Measurements from ENCODE around the gene ACAP3.

The ACAP3 gene

DNA sequence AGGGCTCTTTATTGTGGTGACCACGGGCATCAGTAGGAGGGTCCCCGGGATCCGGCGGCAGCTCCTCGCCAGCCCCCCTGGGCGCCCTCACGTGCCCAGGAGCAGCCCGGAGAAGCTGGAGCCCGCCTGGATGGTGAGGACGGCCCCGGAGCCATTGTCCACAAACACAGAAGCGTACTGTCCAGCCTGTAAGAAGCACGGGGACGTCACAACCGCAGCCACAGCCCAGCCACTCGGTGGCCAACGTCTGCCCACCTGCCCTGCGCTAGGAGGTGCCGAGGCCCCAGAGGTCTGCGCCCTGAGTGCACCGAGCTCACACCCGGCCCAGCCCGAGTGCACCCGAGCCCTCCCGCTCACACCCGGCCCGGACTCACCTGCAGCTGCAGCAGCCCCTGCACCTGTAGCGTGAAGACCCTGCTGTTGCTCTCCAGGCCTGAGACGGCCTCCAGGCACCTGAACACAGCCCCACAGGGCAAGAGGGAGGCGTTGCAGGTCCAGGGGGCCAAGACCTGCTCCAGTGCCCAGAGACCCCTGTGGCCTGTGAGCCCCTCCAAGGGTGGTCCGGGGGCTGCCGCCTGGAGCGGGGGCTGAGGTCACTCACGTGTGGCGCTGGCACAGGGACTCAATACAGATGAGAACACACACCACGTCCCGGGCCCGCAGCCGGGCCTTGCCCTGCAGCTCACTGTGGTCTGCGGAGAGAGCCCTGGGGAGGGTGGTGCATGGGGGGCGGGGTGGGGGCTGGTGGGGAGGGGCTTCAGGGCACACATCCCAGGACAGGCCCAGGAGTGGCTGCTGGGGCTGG lies 65.1 kb downstream of the ACAP3 start:
- DNase-seq, result no peak
